Vagina (tissue), 2 donors: ENCODE data around the gene SLC44A1. TPM values are rescaled to one million over a fixed set of nuclear protein-coding genes. Genes with fewer than 3 reads are reported as not detected.

Experiments used
- DNase-seq, 2 donors: peaks; one replicate each; pipeline ENCODE4 v3.0.0-alpha.2; 2017; ENCODE audit errors: extremely low spot score in 2 of 2
- H3K27ac ChIP-seq: fragments of 200-600 bp; sonication (generic); one replicate; pipeline ENCODE4 v1.5.1; 2019
- H3K27me3 ChIP-seq: fragments of 200-600 bp; sonication (generic); one replicate; pipeline ENCODE4 v1.5.1; 2019
- H3K36me3 ChIP-seq, 2 donors: fragments of 200-600 bp; sonication (generic); one replicate each; pipeline ENCODE4 v1.5.1; 2017 to 2019
- H3K4me1 ChIP-seq: fragments of 200-600 bp; sonication (generic); one replicate; pipeline ENCODE4 v1.5.1; 2019
- H3K4me3 ChIP-seq, 2 donors: fragments of 200-600 bp; sonication (generic); 1 replicate in 1 of 2; 2 replicates in 1 of 2; pipeline ENCODE4 v1.5.1; 2016 to 2019
- H3K9me3 ChIP-seq: fragments of 200-600 bp; sonication (generic); one replicate; pipeline ENCODE4 v1.5.1; 2019
- POLR2A ChIP-seq, 2 donors: fragments of 450-650 bp; IDR thresholded peaks; one replicate each; pipeline ENCODE4 v1.6.1; 2017; ENCODE audit warnings: antibody characterized with exemption in 2 of 2, mild to moderate bottlenecking in 2 of 2, moderate library complexity in 2 of 2
- POLR2AphosphoS5 ChIP-seq, 2 donors: sonication (generic); formaldehyde crosslinking; IDR thresholded peaks; one replicate each; pipeline ENCODE4 v1.9.0; 2017; ENCODE audit warnings: antibody characterized with exemption in 2 of 2, mild to moderate bottlenecking in 2 of 2, low read depth in 1 of 2; ENCODE audit not compliant: insufficient read depth in 1 of 2
- intact Hi-C: fragments of 100-400 bp; cut with DNase I; formaldehyde crosslinking; loops from one replicate; pipeline ENCODE4 v1.15.1; 2023
- total RNA-seq: library from RNA; depleted of rRNA; stranded (reverse); fragments of >200 nt; gene quantifications from one replicate; pipeline ENCODE4 v1.2.3, GENCODE V29; 2016
- TF ChIP-seq, protein P1 (sequence below), 3 experiments: fragments of 450-650 bp in 2 of 3; fragments of 200-600 bp in 1 of 3; sonication (generic) in 1 of 3; IDR thresholded peaks; one replicate each; pipeline ENCODE4 v1.5.1; 2017 to 2019; ENCODE audit warnings: antibody characterized with exemption in 3 of 3, mild to moderate bottlenecking in 2 of 3, moderate library complexity in 2 of 3

SLC44A1 gene
- total RNA-seq, 1 donor from 2014 or later: 67.3 TPM

DNA sequence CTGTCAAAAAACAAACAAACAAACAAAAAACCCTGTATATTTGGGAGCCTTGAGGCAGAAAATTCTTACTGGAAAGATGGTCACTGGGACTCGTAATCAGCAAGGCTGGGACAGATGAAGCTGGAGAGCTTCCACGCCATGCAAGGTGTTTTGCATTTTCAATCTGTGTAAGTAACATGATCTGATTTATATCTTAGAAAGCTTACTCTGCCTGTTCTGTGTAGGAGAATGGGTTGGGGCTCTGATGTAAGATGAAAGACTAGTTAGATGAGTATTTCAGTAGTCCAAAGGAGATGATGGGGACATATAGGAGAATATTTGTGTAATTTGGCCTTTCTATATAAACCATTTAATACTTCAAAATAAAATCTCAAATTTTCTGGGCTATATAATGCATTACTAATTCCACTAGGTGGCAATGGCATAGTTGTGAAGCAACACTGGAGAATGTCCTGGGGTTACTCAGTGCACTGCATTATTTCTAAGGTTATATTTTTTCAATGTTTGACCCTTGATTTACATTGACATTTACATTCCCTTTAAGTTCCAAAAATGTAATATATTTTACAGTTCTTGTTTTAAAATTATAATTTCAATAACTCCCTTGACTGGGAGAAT, 181.5 kb downstream of the SLC44A1 start:
- Histone ChIP-seq H3K4me3 (no peak overlapping the region), H3K27me3 (no peaks in the 10 kb centered on the region), H3K27ac (no peak overlapping the region), H3K36me3 (no peaks in the 10 kb centered on the region), H3K9me3 (no peaks in the 10 kb centered on the region), H3K4me1 (no peaks in the 10 kb centered on the region)
- no peak for DNase-seq
- intact Hi-C loops: no loop called here
- TF ChIP-seq POLR2AphosphoS5 (IDR thresholded peaks at IDR 0.05; ENCODE audit: insufficient read depth in 1 of 2, low read depth in 1 of 2) (no peak), POLR2A (IDR thresholded peaks at IDR 0.05) (no peak)
- TF ChIP-seq, protein P1, sequence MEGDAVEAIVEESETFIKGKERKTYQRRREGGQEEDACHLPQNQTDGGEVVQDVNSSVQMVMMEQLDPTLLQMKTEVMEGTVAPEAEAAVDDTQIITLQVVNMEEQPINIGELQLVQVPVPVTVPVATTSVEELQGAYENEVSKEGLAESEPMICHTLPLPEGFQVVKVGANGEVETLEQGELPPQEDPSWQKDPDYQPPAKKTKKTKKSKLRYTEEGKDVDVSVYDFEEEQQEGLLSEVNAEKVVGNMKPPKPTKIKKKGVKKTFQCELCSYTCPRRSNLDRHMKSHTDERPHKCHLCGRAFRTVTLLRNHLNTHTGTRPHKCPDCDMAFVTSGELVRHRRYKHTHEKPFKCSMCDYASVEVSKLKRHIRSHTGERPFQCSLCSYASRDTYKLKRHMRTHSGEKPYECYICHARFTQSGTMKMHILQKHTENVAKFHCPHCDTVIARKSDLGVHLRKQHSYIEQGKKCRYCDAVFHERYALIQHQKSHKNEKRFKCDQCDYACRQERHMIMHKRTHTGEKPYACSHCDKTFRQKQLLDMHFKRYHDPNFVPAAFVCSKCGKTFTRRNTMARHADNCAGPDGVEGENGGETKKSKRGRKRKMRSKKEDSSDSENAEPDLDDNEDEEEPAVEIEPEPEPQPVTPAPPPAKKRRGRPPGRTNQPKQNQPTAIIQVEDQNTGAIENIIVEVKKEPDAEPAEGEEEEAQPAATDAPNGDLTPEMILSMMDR (IDR thresholded peaks at IDR 0.05): no peak

- intact Hi-C loops: no loop called here
- Histone ChIP-seq H3K9me3 (no peaks in the 10 kb centered on the region), H3K36me3 (no peaks in the 10 kb centered on the region), H3K4me1 (no peaks in the 10 kb centered on the region), H3K27ac (no peak overlapping the region), H3K27me3 (no peaks in the 10 kb centered on the region), H3K4me3 (no peak overlapping the region)
- DNase-seq: no peak
- no peak for TF ChIP-seq POLR2A (IDR thresholded peaks at IDR 0.05)
- TF ChIP-seq, protein P1 (IDR thresholded peaks at IDR 0.05): no peak
- TF ChIP-seq POLR2AphosphoS5 (IDR thresholded peaks at IDR 0.05; ENCODE audit: insufficient read depth in 1 of 2, low read depth in 1 of 2): no peak
Measured at GRCh38 chr9:105426657-105427056, 182.2 kb downstream of the SLC44A1 start.

GRCh38 chr9:105431424-105432246, 187.2 kb downstream of the SLC44A1 start:
- H3K9me3 ChIP-seq: no peaks in the 10 kb centered on the region
- no peak overlapping the region for H3K27ac ChIP-seq
- no peaks in the 10 kb centered on the region for H3K27me3 ChIP-seq
- TF ChIP-seq, protein P1 (IDR thresholded peaks at IDR 0.05): no peak
- TF ChIP-seq POLR2A (IDR thresholded peaks at IDR 0.05): no peak
- TF ChIP-seq POLR2AphosphoS5 (IDR thresholded peaks at IDR 0.05; ENCODE audit: insufficient read depth in 1 of 2, low read depth in 1 of 2): no peak
- H3K36me3 ChIP-seq: no peaks in the 10 kb centered on the region
- intact Hi-C loops: no loop called here
- H3K4me1 ChIP-seq: no peaks in the 10 kb centered on the region
- H3K4me3 ChIP-seq: no peak overlapping the region
- DNase-seq: no peak

- DNase-seq: no peak
- H3K9me3 ChIP-seq: no peaks in the 10 kb centered on the region
- intact Hi-C loops: no loop called here
- no peak overlapping the region for H3K4me3 ChIP-seq
- H3K36me3 ChIP-seq: no peaks in the 10 kb centered on the region
- no peak overlapping the region for H3K27ac ChIP-seq
- TF ChIP-seq POLR2AphosphoS5 (IDR thresholded peaks at IDR 0.05; ENCODE audit: insufficient read depth in 1 of 2, low read depth in 1 of 2): no peak
- TF ChIP-seq, protein P1 (IDR thresholded peaks at IDR 0.05): no peak
- TF ChIP-seq POLR2A (IDR thresholded peaks at IDR 0.05): no peak
- no peaks in the 10 kb centered on the region for H3K27me3 ChIP-seq
- no peaks in the 10 kb centered on the region for H3K4me1 ChIP-seq
Measured at GRCh38 chr9:105432247-105432842, 187.9 kb downstream of the SLC44A1 start.
